ENCODE data around the gene SHISA9.

Gene SHISA9

DNA sequence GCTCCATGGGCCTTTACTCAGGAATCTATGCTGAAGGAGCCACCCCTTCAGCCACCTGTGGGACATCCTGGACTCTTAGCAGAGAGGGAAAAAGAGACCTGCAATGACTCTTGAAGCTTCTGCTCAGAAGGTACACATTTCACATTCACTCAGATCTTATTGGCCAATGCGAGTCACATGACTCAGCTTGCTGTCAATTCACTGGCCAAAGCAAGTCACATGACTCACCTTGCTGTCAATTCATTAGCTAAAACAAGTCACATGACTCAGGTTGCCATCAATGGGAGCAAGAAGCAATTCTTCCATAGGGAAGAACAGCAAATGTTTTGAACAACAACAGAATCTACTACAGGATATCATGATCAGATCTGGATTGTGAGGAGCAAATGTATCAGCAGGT lies 233.4 kb downstream of the SHISA9 start:
- no peak for DNase-seq

GRCh38 chr16:13136901-13137300 lies 235.5 kb downstream of the SHISA9 start:
- no peak for DNase-seq

- no peak for DNase-seq
These were observed 237.1 kb downstream of the SHISA9 start for GRCh38 chr16:13138528-13138927.

GRCh38 chr16:13139661-13140241 lies 238.4 kb downstream of the SHISA9 start:
- no peak for DNase-seq

GRCh38 chr16:13143551-13143950 lies 242.2 kb downstream of the SHISA9 start:
- DNase-seq, result no peak

DNA sequence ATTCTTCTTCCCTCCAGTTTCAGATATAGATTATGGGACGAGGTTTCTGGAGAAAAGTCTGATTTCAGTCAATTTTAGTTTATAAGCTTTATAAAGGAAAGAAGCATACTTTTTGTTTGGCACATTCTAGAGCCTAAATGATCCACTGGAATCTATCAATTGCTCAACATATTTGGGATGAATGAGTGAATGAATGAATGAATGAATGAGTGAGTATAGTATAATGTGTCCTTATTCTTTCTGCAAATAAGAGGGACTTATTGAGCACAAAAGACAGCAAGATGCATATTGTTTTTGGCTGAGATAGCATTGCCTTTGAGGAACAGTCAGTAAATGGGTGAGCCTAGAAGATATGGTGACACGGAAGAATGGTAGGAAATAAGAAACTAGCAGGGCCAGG lies 245.4 kb downstream of the SHISA9 start:
- DNase-seq, result no peak

- no peak for DNase-seq
These were observed 246.9 kb downstream of the SHISA9 start for GRCh38 chr16:13148294-13148693.

DNA sequence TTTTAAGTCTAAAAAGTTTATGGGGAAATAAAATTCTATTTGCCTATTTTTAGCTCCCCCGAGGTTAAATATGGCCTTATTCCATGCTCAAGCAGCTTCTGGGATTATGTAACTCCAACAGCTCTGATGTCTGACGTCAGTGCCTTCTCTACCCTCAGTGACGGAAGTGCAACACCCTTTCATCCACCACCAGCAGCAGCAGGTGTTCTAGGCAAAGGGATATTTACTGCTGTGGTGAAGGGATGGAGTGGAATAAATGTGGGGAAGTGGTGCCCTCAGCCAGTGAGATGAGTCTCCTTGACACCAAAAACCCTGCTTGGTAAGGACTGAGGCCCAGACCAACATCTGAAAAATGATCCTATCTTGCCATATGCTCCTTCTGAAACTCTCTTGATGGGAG lies 247.4 kb downstream of the SHISA9 start:
- DNase-seq, result no peak

DNA sequence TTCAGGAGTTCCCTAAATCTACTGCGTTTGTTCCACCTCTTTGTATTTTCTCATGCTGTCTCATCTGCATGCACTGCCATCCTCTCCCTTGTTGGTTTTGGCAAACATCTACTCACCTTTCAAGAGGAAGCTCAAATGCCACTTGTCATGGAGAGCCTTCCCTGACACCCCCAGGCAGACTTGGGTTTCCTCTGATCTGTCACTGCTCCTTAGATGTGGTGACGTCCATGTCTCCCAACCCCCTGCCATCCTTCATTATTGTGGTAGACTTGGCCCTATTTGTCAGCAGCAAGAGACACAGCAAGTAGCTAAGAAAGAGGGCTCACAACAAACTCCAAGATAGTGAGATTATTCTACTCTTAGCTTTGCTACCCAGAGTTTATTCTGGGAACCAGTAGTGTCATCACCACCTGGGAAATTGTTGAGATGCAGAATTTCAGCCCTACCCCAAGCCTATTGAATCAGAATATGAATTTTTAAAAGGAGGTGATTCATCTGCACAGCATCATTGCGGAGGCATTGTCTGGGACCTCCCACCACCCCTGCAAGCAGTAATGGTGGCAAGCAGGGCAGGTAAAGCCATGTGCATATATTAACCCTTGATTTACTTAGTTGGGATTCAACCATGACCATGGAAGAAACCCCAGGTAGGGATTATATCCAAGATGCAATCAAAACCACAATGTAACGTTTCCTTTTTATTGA lies 248.9 kb downstream of the SHISA9 start:
- no peak for DNase-seq

GRCh38 chr16:13153696-13154095 lies 252.3 kb downstream of the SHISA9 start:
- DNase-seq, result no peak

DNA sequence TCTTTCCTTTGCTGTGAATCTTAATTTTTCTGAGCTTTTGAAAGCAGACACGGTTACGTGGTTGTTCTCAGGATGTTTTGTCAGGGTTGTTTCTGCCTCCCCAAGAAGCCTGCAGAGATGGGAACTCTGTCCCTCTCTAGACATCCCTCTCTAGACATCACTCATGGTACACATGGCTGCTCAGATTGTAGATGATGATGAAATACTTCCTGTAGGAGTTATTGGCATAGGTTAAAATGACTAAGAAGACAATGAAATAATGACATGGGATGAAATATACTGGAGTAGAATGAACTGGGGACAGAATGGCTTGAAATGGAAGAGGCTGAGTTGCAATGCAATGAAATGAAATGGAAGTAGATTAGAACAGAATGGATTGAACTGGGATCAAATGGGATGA lies 253.4 kb downstream of the SHISA9 start:
- no peak for DNase-seq

GRCh38 chr16:13155377-13155776 lies 254.0 kb downstream of the SHISA9 start:
- DNase-seq, result no peak

DNA sequence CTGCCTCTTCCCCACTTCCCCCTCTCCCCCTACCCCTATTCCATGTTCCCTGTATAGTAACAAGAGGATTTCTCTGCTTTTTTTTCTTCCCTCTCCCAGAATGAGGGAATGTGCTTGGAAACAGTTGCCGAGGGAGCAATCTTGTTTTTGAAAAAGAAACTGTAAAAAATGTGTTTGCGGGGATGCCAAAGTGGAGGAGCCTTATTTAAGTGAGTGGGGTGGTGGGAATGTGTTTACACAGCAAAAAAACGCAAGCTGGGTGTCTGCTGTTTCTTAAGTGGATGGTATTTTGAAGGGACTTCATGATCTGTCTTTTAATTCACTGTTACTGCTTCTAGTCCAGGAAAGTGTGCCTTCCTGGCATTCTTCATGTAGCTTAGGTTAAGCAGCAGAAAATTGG lies 254.4 kb downstream of the SHISA9 start:
- DNase-seq, result no peak

GRCh38 chr16:13157082-13157481 lies 255.7 kb downstream of the SHISA9 start:
- no peak for DNase-seq

DNA sequence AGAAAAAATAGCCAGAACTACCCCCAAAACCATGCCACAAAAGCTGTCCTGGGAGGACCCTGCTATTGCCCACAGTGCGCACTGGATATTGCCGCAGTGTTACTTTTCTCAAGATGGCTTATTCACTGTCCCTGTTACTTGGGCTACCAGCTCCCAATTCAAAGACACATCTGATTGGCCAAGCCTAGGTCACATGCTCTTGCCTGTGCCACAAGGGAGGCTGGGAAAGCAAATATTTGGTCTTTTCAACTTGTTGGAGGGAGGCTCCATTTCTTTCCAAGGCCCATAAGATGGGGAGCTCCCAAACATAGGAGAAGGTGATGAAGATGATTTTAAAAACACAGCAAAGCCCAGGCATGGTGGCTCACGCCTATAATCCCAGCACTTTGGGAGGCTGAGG lies 257.0 kb downstream of the SHISA9 start:
- DNase-seq, result no peak

DNA sequence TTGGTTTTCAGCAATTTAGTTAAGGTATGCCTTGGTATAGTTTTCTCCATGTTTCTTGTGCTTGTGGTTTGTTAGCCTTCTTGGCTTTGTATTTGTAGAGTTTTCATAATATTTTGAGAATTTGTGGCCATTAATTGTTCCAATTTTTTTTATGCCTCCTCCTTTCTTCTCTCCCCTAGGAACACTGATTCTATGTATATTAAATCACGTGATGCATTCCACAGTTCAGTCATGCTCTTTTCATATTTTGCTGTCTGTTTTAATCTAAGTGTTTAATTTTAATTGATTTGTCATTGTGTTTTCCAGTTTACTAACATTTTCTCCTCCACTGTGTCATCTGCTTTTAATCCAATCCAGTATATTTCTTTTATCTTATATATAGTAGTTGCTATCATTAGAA lies 263.6 kb downstream of the SHISA9 start:
- no peak for DNase-seq

DNA sequence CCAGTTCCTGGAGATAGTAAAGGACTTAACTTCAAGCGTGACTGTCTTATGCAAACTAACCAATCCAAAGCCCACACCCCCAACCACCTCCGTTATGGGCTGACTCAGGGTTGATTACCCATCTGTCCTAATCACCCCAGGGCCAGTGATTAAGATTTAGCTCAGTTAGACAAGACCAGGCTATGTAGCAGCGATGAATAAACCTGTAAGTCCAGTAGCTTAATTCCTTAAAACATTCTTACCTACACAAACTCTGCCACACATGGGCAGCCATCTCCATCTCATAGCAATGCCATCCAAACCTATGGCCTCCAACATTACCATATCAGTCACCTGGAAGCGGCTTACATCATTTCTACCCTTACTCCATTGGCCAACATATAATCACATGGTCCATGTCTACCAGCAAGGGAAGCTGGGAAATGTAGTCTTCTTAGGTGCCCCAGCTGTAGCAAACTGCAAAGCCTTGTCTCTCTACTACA lies 266.7 kb downstream of the SHISA9 start:
- no peak for DNase-seq

- DNase-seq, result no peak
These were observed 269.9 kb downstream of the SHISA9 start for GRCh38 chr16:13171313-13171712.

- no peak for DNase-seq
These were observed 275.3 kb downstream of the SHISA9 start for GRCh38 chr16:13176711-13177110.

DNA sequence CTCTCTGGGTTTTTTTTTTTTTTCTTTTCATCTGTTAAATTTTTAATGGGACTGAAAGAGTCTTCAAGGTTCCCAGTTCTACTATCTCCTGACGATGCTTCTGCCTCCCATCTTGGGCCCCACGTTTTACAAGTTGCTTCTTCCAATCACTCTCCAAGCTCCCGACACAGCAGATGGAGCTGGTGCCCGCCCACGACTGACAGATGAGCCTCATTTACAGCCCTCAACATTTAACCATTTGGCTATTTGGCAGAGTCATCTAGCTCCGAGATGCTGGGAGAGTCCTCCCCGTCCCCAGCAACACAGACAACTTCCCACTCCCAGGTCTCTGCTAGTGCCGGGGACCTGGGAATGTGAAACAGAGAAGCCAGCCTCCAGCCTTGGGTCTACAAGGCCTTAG lies 276.9 kb downstream of the SHISA9 start:
- no peak for DNase-seq

GRCh38 chr16:13181432-13181831 lies 280.0 kb downstream of the SHISA9 start:
- no peak for DNase-seq

GRCh38 chr16:13186813-13187212 lies 285.4 kb downstream of the SHISA9 start:
- DNase-seq, result no peak

- no peak for DNase-seq
These were observed 287.9 kb downstream of the SHISA9 start for GRCh38 chr16:13189250-13189649.

GRCh38 chr16:13193721-13194120 lies 292.3 kb downstream of the SHISA9 start:
- no peak for DNase-seq

GRCh38 chr16:13194766-13195165 lies 293.4 kb downstream of the SHISA9 start:
- no peak for DNase-seq
